HG02852 (cell line): ENCODE results near the gene SLC28A3.

Experiments
- ATAC-seq: cut with Tn5 transposase; IDR thresholded peaks from one replicate; pipeline ENCODE4 v1.9.1; 2021; ENCODE audit warnings: mild to moderate bottlenecking, moderate library complexity; ENCODE audit not compliant: unreplicated experiment

The SLC28A3 gene

DNA sequence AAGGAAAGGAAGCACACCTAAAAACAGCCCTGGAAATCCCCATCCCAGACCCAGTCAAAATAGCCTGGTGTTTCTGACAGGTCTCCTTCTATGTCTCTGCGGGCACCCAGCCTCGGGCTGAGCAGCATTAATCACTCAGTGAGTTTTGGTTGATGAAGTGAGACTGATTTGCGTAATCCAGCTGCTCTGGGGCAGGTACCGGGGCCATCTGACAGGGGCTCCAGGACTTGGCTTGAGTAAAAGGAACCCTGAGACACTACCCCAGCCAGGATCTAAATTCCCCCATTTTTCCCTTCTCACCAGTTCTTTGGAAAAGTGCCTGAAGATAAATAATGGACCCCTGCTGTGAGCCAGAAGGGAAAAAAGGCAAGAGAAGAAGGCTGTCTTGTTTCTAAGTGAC is 596 bp downstream of the SLC28A3 start:
- ATAC-seq, result no peak

DNA sequence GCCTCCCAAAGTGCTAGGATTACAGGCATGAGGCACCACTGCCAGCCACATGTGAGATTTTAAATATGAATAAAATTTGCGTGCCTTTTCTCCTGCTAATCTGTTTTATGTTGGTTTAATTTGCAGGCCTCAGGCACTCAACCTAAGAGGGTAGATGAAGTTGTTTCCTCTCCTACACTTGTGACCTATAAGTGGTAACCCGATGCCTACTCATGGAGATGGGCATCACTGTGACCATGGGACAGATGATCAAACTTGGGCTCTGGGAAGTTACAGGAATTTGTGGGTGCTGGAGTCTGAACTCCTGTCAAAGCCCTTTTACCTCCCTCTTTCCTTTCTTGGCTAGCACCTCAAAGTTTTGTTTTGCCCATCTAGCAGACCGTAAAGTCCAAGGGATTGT is 1.1 kb downstream of the SLC28A3 start:
- ATAC-seq, result no peak

GRCh38 chr9:84338792-84339191 is 1.8 kb downstream of the SLC28A3 start:
- ATAC-seq, result no peak

- no peak for ATAC-seq
Measured at GRCh38 chr9:84337252-84337651, 3.3 kb downstream of the SLC28A3 start.

DNA sequence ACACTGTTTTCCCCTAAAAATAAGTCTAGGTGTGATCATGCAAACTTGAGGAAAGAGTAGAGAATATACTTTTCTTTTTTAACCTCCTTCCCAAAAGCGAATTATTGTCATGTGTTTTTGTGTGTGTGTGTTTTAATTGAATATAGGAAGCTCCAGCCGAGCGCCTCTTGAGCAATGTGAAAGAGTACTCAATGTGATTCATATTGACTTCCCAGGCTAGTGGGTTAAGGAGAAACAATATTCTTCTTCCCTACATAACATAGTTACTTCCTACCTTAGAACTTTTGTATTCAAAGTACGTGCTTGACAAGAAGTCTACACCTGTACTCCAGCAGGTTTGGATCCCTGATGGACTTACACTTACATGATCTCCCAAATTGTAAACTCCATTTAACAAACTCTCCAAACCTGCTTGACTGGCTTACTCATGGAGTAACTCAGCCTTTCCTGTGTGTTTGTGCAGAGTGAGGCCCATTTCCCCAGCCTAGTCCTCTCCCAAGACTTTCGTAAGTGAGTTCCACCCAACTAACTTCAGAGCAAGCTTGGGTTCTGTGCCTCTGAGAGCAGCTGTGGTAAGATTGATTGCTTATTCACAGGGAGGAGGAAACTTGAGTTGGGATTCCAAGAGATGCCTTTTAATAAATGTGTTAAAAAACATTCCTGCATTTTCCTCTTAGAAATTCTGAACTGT is 9.3 kb downstream of the SLC28A3 start:
- ATAC-seq, result no peak

DNA sequence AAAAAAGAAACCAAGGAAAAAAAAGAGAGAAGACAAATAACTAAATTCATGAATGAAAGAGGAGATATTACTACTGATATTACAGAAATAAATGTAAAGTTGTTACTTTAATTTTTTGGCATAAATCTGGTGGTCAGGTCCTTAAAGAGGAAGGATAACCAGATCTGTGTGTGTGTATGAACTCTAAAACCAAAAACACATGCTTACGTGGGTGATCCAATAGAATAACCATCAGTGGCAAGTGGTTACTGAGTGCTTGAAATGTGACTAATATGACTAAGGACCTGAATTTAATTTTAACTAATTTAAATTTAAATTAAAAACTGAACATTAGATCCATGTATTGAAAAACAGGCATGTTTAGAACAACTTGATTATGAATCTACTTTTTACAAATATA is 10.3 kb downstream of the SLC28A3 start:
- ATAC-seq, result no peak

DNA sequence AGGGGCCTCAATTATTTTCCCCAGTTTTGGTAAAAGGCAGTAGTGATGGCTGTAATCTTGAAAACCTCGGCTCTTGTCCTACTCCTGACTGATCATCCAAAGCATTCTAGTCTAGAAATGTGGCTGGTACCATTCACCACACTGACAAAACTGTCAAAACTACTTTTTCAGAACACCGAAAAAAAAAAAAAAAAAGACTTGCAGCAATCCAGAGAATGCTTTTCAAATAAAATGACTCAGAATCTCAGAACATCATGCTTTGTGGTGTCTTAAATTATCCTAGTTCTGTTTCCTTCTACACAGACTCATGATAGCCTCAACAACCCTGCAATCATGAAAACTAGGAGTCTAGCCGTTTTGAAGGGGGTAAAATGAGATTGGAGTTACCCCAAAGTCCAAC is 13.4 kb downstream of the SLC28A3 start:
- ATAC-seq, result no peak

- no peak for ATAC-seq
Measured at GRCh38 chr9:84325347-84325973, 15.1 kb downstream of the SLC28A3 start.

- ATAC-seq, result no peak
Measured at GRCh38 chr9:84324811-84325210, 15.7 kb downstream of the SLC28A3 start.

GRCh38 chr9:84323858-84324257 is 16.7 kb downstream of the SLC28A3 start:
- ATAC-seq, result no peak

GRCh38 chr9:84322828-84323227 is 17.7 kb downstream of the SLC28A3 start:
- no peak for ATAC-seq

GRCh38 chr9:84320231-84320630 is 20.3 kb downstream of the SLC28A3 start:
- ATAC-seq, result no peak

- ATAC-seq, result no peak
Measured at GRCh38 chr9:84319632-84320031, 20.9 kb downstream of the SLC28A3 start.

GRCh38 chr9:84318981-84319380 is 21.6 kb downstream of the SLC28A3 start:
- no peak for ATAC-seq

- no peak for ATAC-seq
Measured at GRCh38 chr9:84317563-84317962, 23.0 kb downstream of the SLC28A3 start.

DNA sequence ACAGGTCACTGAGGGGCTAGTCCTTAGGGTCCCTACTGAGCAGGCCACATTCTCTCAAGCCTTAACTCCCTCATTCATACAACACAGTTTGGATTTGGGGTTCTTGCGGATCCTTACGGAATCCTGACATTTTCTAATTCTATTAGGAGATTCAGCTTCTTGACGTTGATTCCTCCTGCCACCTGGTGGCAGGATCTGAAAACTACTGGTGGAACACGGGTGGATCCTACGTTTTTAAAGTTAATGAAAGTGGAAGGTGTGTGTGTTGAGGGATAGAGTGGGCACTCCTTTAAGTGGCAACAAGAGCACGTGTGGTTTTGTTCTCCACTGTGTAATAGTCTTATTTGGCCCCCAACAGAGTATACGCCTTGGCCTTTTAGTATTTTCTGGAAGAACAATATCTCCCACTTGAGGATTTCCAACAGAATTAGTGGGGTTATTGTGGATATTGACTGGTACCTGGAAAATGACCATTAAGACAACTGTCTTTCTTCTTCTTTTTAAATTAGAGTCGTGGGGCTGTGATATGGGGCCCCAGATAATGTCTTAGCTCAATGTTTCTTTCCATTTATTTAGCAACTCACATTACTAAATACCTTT is 25.2 kb downstream of the SLC28A3 start:
- peak; percentile 60 for ATAC-seq

- no peak for ATAC-seq
Measured at GRCh38 chr9:84314306-84314705, 26.3 kb downstream of the SLC28A3 start.

GRCh38 chr9:84310883-84311282 is 29.7 kb downstream of the SLC28A3 start:
- no peak for ATAC-seq

DNA sequence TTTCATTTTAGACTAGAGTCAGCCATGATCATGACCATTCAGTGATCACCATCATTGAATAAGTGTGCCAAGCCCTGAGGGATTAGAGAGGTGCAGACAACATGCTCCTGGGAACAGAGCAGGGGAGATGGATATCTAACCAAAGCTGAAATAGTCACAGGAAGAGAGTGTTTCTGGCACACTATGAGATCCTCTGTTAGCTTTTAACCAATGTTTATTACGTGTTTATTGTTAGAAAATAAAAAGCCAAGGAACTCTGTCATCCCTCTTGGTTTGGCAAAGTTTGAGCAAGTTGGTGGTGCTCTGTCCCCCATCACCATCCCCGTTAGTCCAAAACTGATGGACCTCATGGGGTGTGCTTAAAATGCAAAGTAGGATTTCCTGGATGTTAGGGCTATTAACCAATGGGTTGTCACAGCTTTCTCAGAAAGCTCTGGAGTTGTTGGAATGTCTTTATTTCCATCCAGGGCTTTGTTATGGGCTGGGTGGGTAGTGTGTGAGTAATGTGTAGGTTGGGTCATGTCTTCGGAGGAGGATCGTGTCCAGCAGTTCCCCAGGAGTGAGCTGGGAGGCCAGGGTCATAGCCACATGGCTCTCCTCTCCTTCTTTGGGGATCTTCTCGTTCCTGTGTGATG is 34.9 kb downstream of the SLC28A3 start:
- no peak for ATAC-seq

GRCh38 chr9:84304166-84304565 is 36.4 kb downstream of the SLC28A3 start:
- no peak for ATAC-seq

DNA sequence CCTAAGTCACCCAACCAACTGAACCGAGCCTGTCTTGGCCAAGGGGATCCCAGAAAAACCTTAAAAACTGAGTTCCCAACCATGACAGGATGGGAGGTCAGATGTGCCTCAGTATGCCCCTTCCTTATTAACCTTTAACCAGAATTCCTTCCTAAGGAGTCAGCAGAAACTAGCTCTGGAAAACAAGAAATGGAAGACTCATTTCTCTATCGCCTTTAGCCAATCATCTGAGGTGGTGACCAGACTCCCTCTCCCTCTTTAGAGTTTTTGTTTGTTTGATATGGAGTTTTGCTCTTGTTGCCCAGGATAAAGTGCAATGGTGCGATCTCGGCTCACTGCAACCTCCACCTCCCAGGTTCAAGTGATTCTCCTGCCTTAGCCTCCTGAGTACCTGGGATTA is 37.5 kb downstream of the SLC28A3 start:
- ATAC-seq, result no peak

DNA sequence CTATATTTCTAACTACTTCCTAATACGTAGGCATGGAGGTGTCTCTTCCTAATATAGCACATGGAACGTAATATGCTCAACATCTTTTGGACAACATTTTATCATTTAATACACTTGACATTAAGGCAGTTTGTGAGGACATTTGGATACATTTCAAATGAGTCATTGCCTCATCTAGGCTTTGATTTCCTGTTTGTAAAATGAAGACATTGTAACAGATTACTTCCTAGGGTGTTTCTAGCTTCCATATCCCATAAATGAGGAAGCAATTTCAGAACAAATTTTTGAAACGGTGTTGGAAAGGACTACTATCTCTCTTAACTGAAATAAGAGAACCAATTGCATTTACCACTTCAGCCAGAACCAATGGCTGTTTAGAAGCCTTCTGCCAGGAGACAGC is 38.7 kb downstream of the SLC28A3 start:
- no peak for ATAC-seq
